DOHH2 (cell line): ENCODE results near the gene CACNB4.

ENCODE experiments used
- H3F3A ChIP-seq: fragments of 200-600 bp; sonication (generic), shearing (Covaris generic); 2 replicates; pipeline ENCODE4 v1.6.0; 2016; ENCODE audit warnings: antibody characterized with exemption, mild to moderate bottlenecking; ENCODE audit not compliant: control insufficient read depth, insufficient read depth
- H3K27ac ChIP-seq: fragments of 200-600 bp; sonication (generic); 2 replicates; pipeline ENCODE4 v1.5.1; 2014; ENCODE audit warnings: low read depth, mild to moderate bottlenecking, low read length, moderate library complexity
- H3K27me3 ChIP-seq: fragments of 200-600 bp; sonication (generic); 2 replicates; pipeline ENCODE4 v1.6.1; 2014; ENCODE audit warnings: mild to moderate bottlenecking, low read length, mixed read lengths; ENCODE audit not compliant: control insufficient read depth
- H3K36me3 ChIP-seq: fragments of 200-600 bp; sonication (generic); 2 replicates; pipeline ENCODE4 v1.6.1; 2014; ENCODE audit warnings: mild to moderate bottlenecking, low read length, moderate library complexity, mixed read lengths; ENCODE audit not compliant: control insufficient read depth
- H3K4me1 ChIP-seq: fragments of 200-600 bp; sonication (generic); 2 replicates; pipeline ENCODE4 v1.6.1; 2014; ENCODE audit warnings: mild to moderate bottlenecking, low read length, mixed read lengths; ENCODE audit not compliant: control insufficient read depth
- H3K4me2 ChIP-seq: fragments of 200-600 bp; sonication (generic); 2 replicates; pipeline ENCODE4 v1.6.0; 2014; ENCODE audit warnings: mild to moderate bottlenecking, low read length, moderate library complexity
- H3K4me3 ChIP-seq: fragments of 200-600 bp; sonication (generic); 2 replicates; pipeline ENCODE4 v1.5.1; 2014; ENCODE audit warnings: mild to moderate bottlenecking, low read length, mixed read lengths
- H3K79me2 ChIP-seq: fragments of 200-600 bp; sonication (generic); 2 replicates; pipeline ENCODE4 v1.6.1; 2014; ENCODE audit warnings: mild to moderate bottlenecking, low read length, mixed read lengths; ENCODE audit not compliant: control insufficient read depth
- H3K9me2 ChIP-seq: fragments of 200-600 bp; sonication (generic); replicated peaks from 2 replicates; pipeline ENCODE4 v1.6.1; 2014; ENCODE audit warnings: mild to moderate bottlenecking, low read length, mixed read lengths; ENCODE audit not compliant: control insufficient read depth
- H3K9me3 ChIP-seq: fragments of 200-600 bp; sonication (generic); 2 replicates; pipeline ENCODE4 v1.6.1; 2014; ENCODE audit warnings: antibody characterized with exemption, low read length, mixed read lengths; ENCODE audit not compliant: control insufficient read depth, insufficient read depth
- H4K20me1 ChIP-seq: fragments of 200-600 bp; sonication (generic); 2 replicates; pipeline ENCODE4 v1.6.0; 2014; ENCODE audit warnings: low read depth, mild to moderate bottlenecking, antibody characterized with exemption, low read length, moderate library complexity; ENCODE audit not compliant: control insufficient read depth, insufficient read depth
- EZH2phosphoT487 ChIP-seq: fragments of 200-600 bp; sonication (generic); IDR thresholded peaks from 2 replicates; pipeline ENCODE4 v1.6.1; 2017; ENCODE audit warnings: borderline replicate concordance, mild to moderate bottlenecking, antibody characterized with exemption, low read length, moderate library complexity, mixed read lengths
- TF ChIP-seq, protein P1 (sequence below): fragments of 200-600 bp; sonication (generic); IDR thresholded peaks from one replicate; pipeline ENCODE4 v1.5.1; 2014; ENCODE audit warnings: antibody characterized with exemption, mild to moderate bottlenecking, low read depth, low read length; ENCODE audit not compliant: poor library complexity, severe bottlenecking

The CACNB4 gene

GRCh38 chr2:151905963-151906632, 192.7 kb downstream of the CACNB4 start:
- H3K9me3 ChIP-seq: no peaks in the 10 kb centered on the region
- TF ChIP-seq, protein P1, sequence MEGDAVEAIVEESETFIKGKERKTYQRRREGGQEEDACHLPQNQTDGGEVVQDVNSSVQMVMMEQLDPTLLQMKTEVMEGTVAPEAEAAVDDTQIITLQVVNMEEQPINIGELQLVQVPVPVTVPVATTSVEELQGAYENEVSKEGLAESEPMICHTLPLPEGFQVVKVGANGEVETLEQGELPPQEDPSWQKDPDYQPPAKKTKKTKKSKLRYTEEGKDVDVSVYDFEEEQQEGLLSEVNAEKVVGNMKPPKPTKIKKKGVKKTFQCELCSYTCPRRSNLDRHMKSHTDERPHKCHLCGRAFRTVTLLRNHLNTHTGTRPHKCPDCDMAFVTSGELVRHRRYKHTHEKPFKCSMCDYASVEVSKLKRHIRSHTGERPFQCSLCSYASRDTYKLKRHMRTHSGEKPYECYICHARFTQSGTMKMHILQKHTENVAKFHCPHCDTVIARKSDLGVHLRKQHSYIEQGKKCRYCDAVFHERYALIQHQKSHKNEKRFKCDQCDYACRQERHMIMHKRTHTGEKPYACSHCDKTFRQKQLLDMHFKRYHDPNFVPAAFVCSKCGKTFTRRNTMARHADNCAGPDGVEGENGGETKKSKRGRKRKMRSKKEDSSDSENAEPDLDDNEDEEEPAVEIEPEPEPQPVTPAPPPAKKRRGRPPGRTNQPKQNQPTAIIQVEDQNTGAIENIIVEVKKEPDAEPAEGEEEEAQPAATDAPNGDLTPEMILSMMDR: no peak
- TF ChIP-seq EZH2phosphoT487: no peak
- H3K36me3 ChIP-seq: no peaks in the 10 kb centered on the region
- H3K79me2 ChIP-seq: no peaks in the 10 kb centered on the region
- no peaks in the 10 kb centered on the region for H3K4me1 ChIP-seq
- H3F3A ChIP-seq: no peaks in the 10 kb centered on the region
- H3K27me3 ChIP-seq: no peaks in the 10 kb centered on the region; the same call in 1 of the 2 replicates
- no peak overlapping the region for H3K4me2 ChIP-seq
- no peak overlapping the region for H3K4me3 ChIP-seq
- no peak overlapping the region for H3K27ac ChIP-seq
- H4K20me1 ChIP-seq: no peaks in the 10 kb centered on the region
- no peaks in the 10 kb centered on the region for H3K9me2 ChIP-seq

DNA sequence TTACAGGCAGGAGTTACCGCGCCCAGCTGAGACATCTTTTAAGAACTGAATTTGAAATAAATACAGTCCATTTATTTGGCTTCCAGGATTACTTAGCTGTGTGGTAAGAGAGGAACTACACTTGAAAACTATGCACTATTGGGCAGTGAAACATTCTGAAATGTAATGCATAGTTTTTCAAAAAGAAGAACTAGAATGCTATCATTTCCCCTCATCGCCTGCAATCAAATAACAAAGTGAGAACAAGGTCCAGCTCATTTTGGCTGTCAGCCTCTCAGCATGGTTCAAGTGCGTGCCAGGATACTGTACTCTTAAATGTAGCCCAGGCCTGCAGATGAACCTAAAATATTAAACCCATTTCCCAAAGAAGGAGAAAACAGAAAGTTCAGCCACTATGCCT, 194.0 kb downstream of the CACNB4 start:
- no peaks in the 10 kb centered on the region; the same call in 1 of the 2 replicates for H3K27me3 ChIP-seq
- H3K4me2 ChIP-seq: no peak overlapping the region
- H3K4me1 ChIP-seq: no peaks in the 10 kb centered on the region

DNA sequence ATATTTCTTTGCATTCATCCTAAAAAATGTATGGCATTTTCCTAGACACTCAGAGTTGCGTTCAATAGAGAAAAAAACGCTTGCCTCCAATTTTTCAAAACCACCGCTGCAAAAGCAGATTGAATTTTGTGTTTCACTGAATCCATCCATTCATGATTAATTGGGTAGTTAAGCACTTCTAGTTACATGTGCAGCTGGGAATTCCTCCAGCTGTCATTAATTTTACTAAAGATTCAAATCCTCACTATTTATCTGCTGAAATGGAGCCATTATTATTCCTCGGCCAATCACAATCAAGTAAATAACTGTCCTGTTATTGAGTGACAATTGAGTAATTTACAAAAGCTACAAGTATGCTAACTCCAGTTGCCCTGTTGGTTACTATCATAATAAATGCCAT, 194.8 kb downstream of the CACNB4 start:
- no peaks in the 10 kb centered on the region for H4K20me1 ChIP-seq
- H3K4me2 ChIP-seq: no peak overlapping the region

More for the DNA sequence above, 194.0 kb downstream of the CACNB4 start:
- H3K9me2 ChIP-seq: no peaks in the 10 kb centered on the region
- no peak overlapping the region for H3K27ac ChIP-seq
- no peaks in the 10 kb centered on the region for H3F3A ChIP-seq
- no peak overlapping the region for H3K4me3 ChIP-seq
- no peak for TF ChIP-seq EZH2phosphoT487
- TF ChIP-seq, protein P1: no peak
- H3K9me3 ChIP-seq: no peaks in the 10 kb centered on the region
- H3K36me3 ChIP-seq: no peaks in the 10 kb centered on the region
- H3K79me2 ChIP-seq: no peaks in the 10 kb centered on the region
- no peaks in the 10 kb centered on the region for H4K20me1 ChIP-seq

More for the DNA sequence above, 194.8 kb downstream of the CACNB4 start:
- H3K9me3 ChIP-seq: no peaks in the 10 kb centered on the region
- no peak overlapping the region for H3K4me3 ChIP-seq
- no peaks in the 10 kb centered on the region for H3K79me2 ChIP-seq
- H3K36me3 ChIP-seq: no peaks in the 10 kb centered on the region
- no peaks in the 10 kb centered on the region; the same call in 1 of the 2 replicates for H3K27me3 ChIP-seq
- H3F3A ChIP-seq: no peaks in the 10 kb centered on the region
- H3K4me1 ChIP-seq: no peaks in the 10 kb centered on the region
- TF ChIP-seq, protein P1: no peak
- TF ChIP-seq EZH2phosphoT487: no peak
- no peak overlapping the region for H3K27ac ChIP-seq
- H3K9me2 ChIP-seq: no peaks in the 10 kb centered on the region
